ENCODE results near the gene COX19.

DNA sequence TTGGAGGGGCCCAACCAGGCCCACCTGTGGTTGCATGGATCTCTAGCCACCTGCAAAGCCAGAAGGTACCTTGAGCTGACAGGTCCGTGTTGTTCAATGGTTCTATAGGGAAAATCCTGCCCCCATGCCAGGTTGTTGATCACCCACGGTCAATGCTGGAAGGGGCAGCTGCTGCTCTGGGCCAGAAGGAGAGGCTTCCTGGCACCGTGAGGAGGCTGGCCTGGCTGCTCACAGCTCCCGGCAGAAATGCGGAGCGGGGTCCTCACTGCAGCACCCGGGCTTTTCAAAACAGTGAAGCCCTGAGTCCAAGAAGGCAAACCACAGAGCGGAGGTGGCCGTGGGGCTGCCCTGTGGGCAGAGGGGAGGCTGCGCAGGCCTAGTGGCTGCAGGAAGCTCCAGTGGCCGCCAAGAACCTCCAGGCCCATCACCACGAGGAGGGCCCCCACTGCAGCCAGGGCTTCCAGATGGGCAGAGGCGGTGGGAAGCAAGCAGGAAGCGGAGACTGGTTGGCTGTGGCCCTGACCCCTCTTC is 44.0 kb upstream of the COX19 start:
- TF ChIP-seq, protein P1, sequence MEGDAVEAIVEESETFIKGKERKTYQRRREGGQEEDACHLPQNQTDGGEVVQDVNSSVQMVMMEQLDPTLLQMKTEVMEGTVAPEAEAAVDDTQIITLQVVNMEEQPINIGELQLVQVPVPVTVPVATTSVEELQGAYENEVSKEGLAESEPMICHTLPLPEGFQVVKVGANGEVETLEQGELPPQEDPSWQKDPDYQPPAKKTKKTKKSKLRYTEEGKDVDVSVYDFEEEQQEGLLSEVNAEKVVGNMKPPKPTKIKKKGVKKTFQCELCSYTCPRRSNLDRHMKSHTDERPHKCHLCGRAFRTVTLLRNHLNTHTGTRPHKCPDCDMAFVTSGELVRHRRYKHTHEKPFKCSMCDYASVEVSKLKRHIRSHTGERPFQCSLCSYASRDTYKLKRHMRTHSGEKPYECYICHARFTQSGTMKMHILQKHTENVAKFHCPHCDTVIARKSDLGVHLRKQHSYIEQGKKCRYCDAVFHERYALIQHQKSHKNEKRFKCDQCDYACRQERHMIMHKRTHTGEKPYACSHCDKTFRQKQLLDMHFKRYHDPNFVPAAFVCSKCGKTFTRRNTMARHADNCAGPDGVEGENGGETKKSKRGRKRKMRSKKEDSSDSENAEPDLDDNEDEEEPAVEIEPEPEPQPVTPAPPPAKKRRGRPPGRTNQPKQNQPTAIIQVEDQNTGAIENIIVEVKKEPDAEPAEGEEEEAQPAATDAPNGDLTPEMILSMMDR (IDR thresholded peaks at IDR 0.05 in 8 of 11, conservative IDR thresholded peaks at IDR 0.05 in 3 of 11), result no peak
- TF ChIP-seq POLR2A (IDR thresholded peaks at IDR 0.05) (no peak), POLR2AphosphoS5 (IDR thresholded peaks at IDR 0.05) (no peak)

All from spleen (tissue), 7 donors.